B cell (primary cell): Measurements from ENCODE around the gene SRD5A1. TPM values are rescaled to one million over a fixed set of nuclear protein-coding genes. Genes with fewer than 3 reads are reported as not detected.
A peak's percentile ranks its signal among the peaks of the same experiment; 100 is the strongest.

Experiments
- ATAC-seq: fragments of 200-7000 bp; cut with Tn5 transposase; one replicate; pipeline ENCODE4 v1.10.0; 2021; ENCODE audit warnings: low read depth, mild to moderate bottlenecking, moderate number of reproducible peaks, moderate library complexity
- CTCF ChIA-PET: fragments of 350-600 bp; sonication (Branson Sonifier 250); formaldehyde crosslinking; loops from one replicate; lab custom pipeline; 2021; ENCODE audit warnings: antibody characterized with exemption, inconsistent platforms; lab: Charles Lee
- POLR2A ChIA-PET: fragments of 350-600 bp; sonication (Branson Sonifier 250); formaldehyde crosslinking; loops from one replicate; lab custom pipeline; 2021; ENCODE audit warnings: antibody characterized with exemption; lab: Charles Lee
- DNase-seq: peaks from one replicate; pipeline ENCODE4 v3.0.0; 2013
- H2AFZ ChIP-seq: 2 replicates; pipeline ENCODE4 v1.6.1; 2012; ENCODE audit warnings: mild to moderate bottlenecking, low read depth, low read length; ENCODE audit not compliant: insufficient read depth, poor library complexity, severe bottlenecking
- H3K27ac ChIP-seq, 2 donors: 1 replicate in 1 of 2; 2 replicates in 1 of 2; pipeline ENCODE4 v1.5.1; 2012 to 2013; ENCODE audit warnings: low read length in 2 of 2, mild to moderate bottlenecking in 2 of 2, moderate library complexity in 1 of 2
- H3K27me3 ChIP-seq, 4 experiments: fragments of 200-600 bp in 1 of 4; sonication (generic) in 1 of 4; replicated peaks in 1 of 4; 1 replicate in 2 of 4; 2 replicates in 2 of 4; pipeline versions ENCODE4 v1.6.1 to v1.7.0; 2013 to 2016; ENCODE audit warnings: low read length in 3 of 4, mild to moderate bottlenecking in 2 of 4, mixed read lengths in 1 of 4, moderate library complexity in 1 of 4; ENCODE audit not compliant: insufficient read depth in 4 of 4, control insufficient read depth in 3 of 4; ENCODE audit errors: control extremely low read depth in 1 of 4
- H3K36me3 ChIP-seq, 2 experiments: replicated peaks in 1 of 2; 1 replicate in 1 of 2; 2 replicates in 1 of 2; pipeline versions ENCODE4 v1.6.1 to v1.7.1; 2013; ENCODE audit warnings: low read length in 1 of 2; ENCODE audit not compliant: insufficient read depth in 2 of 2, control insufficient read depth in 1 of 2; ENCODE audit errors: control extremely low read depth in 1 of 2, extremely low read depth in 1 of 2
- H3K4me1 ChIP-seq, 2 donors: fragments of 200-600 bp in 1 of 2; sonication (generic) in 1 of 2; 1 replicate in 1 of 2; 2 replicates in 1 of 2; pipeline versions ENCODE4 v1.5.1 to v1.6.1; 2013 to 2017; ENCODE audit warnings: low read length in 2 of 2; ENCODE audit not compliant: control insufficient read depth in 2 of 2, insufficient read depth in 2 of 2
- H3K4me2 ChIP-seq: replicated peaks from 2 replicates; pipeline ENCODE3; 2012; ENCODE audit warnings: mild to moderate bottlenecking, low read depth, low read length; ENCODE audit not compliant: poor library complexity, severe bottlenecking
- H3K4me3 ChIP-seq, 5 experiments: fragments of 200-600 bp in 1 of 5; sonication (generic) in 1 of 5; 1 replicate in 3 of 5; 2 replicates in 2 of 5; pipeline versions ENCODE4 v1.5.1 to v1.7.0; 2011 to 2016; ENCODE audit warnings: low read length in 4 of 5, mild to moderate bottlenecking in 4 of 5, low read depth in 2 of 5, control low read depth in 1 of 5, moderate library complexity in 1 of 5; ENCODE audit not compliant: insufficient read depth in 1 of 5; ENCODE audit errors: control extremely low read depth in 1 of 5, extremely low read depth in 1 of 5
- H3K79me2 ChIP-seq: fragments of 200-600 bp; sonication (generic); one replicate; pipeline ENCODE4 v1.6.0; 2016; ENCODE audit warnings: low read length; ENCODE audit not compliant: control insufficient read depth, insufficient read depth
- H3K9ac ChIP-seq: fragments of 200-600 bp; sonication (generic); 2 replicates; pipeline ENCODE4 v1.6.1; 2017; ENCODE audit warnings: mild to moderate bottlenecking, low read length, moderate library complexity
- H3K9me3 ChIP-seq, 3 donors: one replicate each; pipeline versions ENCODE4 v1.6.1 to v1.7.1; 2013; ENCODE audit warnings: low read length in 2 of 3; ENCODE audit not compliant: control insufficient read depth in 2 of 3, insufficient read depth in 1 of 3; ENCODE audit errors: control extremely low read depth in 1 of 3
- H4K20me1 ChIP-seq: 2 replicates; pipeline ENCODE4 v1.6.0; 2012; ENCODE audit warnings: mild to moderate bottlenecking, low read length; ENCODE audit not compliant: insufficient read depth, control insufficient read depth, poor library complexity, severe bottlenecking
- H3K27ac Mint-ChIP-seq: one replicate; pipeline ENCODE4 v1.8.0; 2021; ENCODE audit warnings: mixed read lengths
- H3K27me3 Mint-ChIP-seq: one replicate; pipeline ENCODE4 v1.8.0; 2021; ENCODE audit warnings: mixed read lengths
- H3K4me1 Mint-ChIP-seq: one replicate; pipeline ENCODE4 v1.8.0; 2021; ENCODE audit warnings: mixed read lengths
- H3K4me3 Mint-ChIP-seq: one replicate; pipeline ENCODE4 v1.8.0; 2021; ENCODE audit warnings: mixed read lengths
- H3K9me3 Mint-ChIP-seq: one replicate; pipeline ENCODE4 v1.8.0; 2022; ENCODE audit warnings: mixed read lengths; ENCODE audit not compliant: insufficient read depth
- EZH2 ChIP-seq: IDR thresholded peaks from 2 replicates; pipeline ENCODE4 v1.6.1; 2012; ENCODE audit warnings: borderline replicate concordance, low read depth, mild to moderate bottlenecking, moderate library complexity, low read length; ENCODE audit not compliant: insufficient read depth, poor library complexity, severe bottlenecking
- WGBS: methylation state at CpG from one replicate; pipeline ENCODE4 v1.1.5; 2013; ENCODE audit warnings: missing lambda C conversion rate; ENCODE audit not compliant: insufficient coverage; 5-methylcytosine and 5-hydroxymethylcytosine counted together
- intact Hi-C: fragments of 100-400 bp; cut with micrococcal nuclease; formaldehyde crosslinking; loops from one replicate; pipeline ENCODE4 v1.10.0; 2022
- polyA plus RNA-seq: library from polyadenylated mRNA; depleted of rRNA; stranded (reverse); fragments of >200 nt; gene quantifications from 2 replicates; pipeline ENCODE4 v1.2.3, GENCODE V29; 2012
- total RNA-seq, 2 donors: library from RNA; stranded (reverse); fragments of 120-200 nt in 1 of 2; gene quantifications; 1 replicate in 1 of 2; 2 replicates in 1 of 2; pipeline versions ENCODE4 v1.2.3 to v1.2.4, GENCODE V29; 2013 to 2022
- TF ChIP-seq, protein P1 (sequence below): fragments of 200-600 bp; IDR thresholded peaks from one replicate; pipeline ENCODE4 v1.8.0; 2022; ENCODE audit warnings: antibody characterized with exemption, mild to moderate bottlenecking

The SRD5A1 gene
- total and polyA plus RNA-seq, 2 donors (not counting 1 experiment from before 2014, with no cell fraction given): 17.2 to 29.2 TPM

DNA sequence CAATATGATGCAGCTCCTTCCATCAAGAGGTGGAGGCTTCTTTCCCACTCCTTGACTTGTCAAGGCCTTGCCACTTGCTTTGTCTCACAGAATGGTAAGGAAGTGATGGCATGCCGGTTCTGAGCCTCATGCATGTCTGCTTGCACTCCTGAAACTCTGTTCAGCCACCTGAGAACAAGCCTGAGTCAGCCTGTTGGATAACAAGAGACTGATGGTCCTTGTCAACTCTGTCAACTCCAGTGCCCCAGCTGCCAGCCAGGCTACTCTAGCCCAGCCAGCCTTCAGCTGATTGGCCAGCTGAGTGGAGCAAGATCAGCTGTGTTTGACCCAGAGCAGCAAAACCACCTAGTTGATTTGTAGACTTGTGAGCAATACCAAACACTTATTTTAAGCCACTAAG lies 75.6 kb downstream of the SRD5A1 start:
- DNase-seq: no peak
- H3K27me3 ChIP-seq: no peaks in the 10 kb centered on the region
- no peaks in the 10 kb centered on the region for H3K27me3 Mint-ChIP-seq
- WGBS: 71% methylated on average over 1 of the region's 1 CpG
- ChIA-PET CTCF (no interaction called here), POLR2A (no interaction called here)
- no peaks in the 10 kb centered on the region for H3K9me3 Mint-ChIP-seq
- ATAC-seq: no peak
- H3K4me2 ChIP-seq: no peak overlapping the region
- no peaks in the 10 kb centered on the region for H3K36me3 ChIP-seq
- no peak for TF ChIP-seq EZH2
- TF ChIP-seq, protein P1, sequence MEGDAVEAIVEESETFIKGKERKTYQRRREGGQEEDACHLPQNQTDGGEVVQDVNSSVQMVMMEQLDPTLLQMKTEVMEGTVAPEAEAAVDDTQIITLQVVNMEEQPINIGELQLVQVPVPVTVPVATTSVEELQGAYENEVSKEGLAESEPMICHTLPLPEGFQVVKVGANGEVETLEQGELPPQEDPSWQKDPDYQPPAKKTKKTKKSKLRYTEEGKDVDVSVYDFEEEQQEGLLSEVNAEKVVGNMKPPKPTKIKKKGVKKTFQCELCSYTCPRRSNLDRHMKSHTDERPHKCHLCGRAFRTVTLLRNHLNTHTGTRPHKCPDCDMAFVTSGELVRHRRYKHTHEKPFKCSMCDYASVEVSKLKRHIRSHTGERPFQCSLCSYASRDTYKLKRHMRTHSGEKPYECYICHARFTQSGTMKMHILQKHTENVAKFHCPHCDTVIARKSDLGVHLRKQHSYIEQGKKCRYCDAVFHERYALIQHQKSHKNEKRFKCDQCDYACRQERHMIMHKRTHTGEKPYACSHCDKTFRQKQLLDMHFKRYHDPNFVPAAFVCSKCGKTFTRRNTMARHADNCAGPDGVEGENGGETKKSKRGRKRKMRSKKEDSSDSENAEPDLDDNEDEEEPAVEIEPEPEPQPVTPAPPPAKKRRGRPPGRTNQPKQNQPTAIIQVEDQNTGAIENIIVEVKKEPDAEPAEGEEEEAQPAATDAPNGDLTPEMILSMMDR: no peak
- no peak overlapping the region for H3K9ac ChIP-seq
- H3K4me1 Mint-ChIP-seq: peaks cover 14% of the 10 kb centered on the region
- H3K4me1 ChIP-seq: peaks cover 6 to 9% of the 10 kb centered on the region in 2 donors
- H3K27ac Mint-ChIP-seq: no peak overlapping the region
- H3K4me3 Mint-ChIP-seq: no peak overlapping the region
- no peak overlapping the region for H3K4me3 ChIP-seq
- intact Hi-C loops: no loop called here
- H3K9me3 ChIP-seq: no peaks in the 10 kb centered on the region
- H4K20me1 ChIP-seq: no peaks in the 10 kb centered on the region
- no peak overlapping the region for H2AFZ ChIP-seq
- H3K27ac ChIP-seq: no peak overlapping the region
- no peaks in the 10 kb centered on the region for H3K79me2 ChIP-seq

DNA sequence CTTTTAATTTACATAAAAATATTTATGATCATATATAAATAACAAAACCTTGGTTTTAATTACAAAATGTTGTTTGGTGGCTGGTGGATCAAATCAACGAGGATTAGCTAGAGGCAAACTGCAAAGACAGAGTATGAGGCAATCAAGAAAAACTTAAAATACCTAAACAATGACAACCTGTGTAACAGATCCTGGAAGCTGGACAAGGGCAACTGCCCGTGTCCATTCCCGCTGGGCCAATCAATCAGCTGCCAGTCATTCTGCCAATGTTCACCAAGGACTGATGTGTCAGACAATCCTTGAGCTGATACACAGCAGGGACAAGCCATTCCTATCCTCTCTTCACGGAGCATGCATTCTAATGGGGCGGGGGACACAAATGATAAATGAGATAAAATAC lies 76.8 kb downstream of the SRD5A1 start:
- H3K4me3 Mint-ChIP-seq: peak overlapping the region; percentile 58
- H3K4me1 ChIP-seq: peaks cover 8 to 14% of the 10 kb centered on the region in 2 donors
- H3K4me1 Mint-ChIP-seq: peaks cover 16% of the 10 kb centered on the region
- H2AFZ ChIP-seq: no peak overlapping the region
- ATAC-seq (no peak), DNase-seq (no peak)
- WGBS: 100% methylated on average over 2 of the region's 5 CpGs
- no peaks in the 10 kb centered on the region for H3K27me3 ChIP-seq
- intact Hi-C loops: loop anchor here (5.0 to 10.0 kb wide), 2 partner anchors 1157 to 1215 kb away; partner anchors contain the start of genes FASTKD3 and MTRR
- H3K9me3 ChIP-seq: no peaks in the 10 kb centered on the region
- H3K27ac Mint-ChIP-seq: no peak overlapping the region
- no peak overlapping the region for H3K27ac ChIP-seq
- ChIA-PET CTCF (no interaction called here), POLR2A (no interaction called here)
- H3K36me3 ChIP-seq: no peaks in the 10 kb centered on the region
- H3K9me3 Mint-ChIP-seq: no peaks in the 10 kb centered on the region
- H3K4me3 ChIP-seq: no peak overlapping the region
- no peak overlapping the region for H3K4me2 ChIP-seq
- no peaks in the 10 kb centered on the region for H3K27me3 Mint-ChIP-seq
- peaks cover 5% of the 10 kb centered on the region for H4K20me1 ChIP-seq
- TF ChIP-seq, protein P1: no peak
- no peak for TF ChIP-seq EZH2
- no peak overlapping the region for H3K9ac ChIP-seq
- peaks cover 8% of the 10 kb centered on the region for H3K79me2 ChIP-seq
